Measurements from ENCODE around the gene QRICH2. TPM values are rescaled to one million over a fixed set of nuclear protein-coding genes. Genes with fewer than 3 reads are reported as not detected.

The QRICH2 gene
- total and polyA plus RNA-seq, 9 of the 15 experiments (the other 6 are each of a cell fraction or from before 2014, with no cell fraction given), result 0.03 to 1.6 (median 0.81) TPM

DNA sequence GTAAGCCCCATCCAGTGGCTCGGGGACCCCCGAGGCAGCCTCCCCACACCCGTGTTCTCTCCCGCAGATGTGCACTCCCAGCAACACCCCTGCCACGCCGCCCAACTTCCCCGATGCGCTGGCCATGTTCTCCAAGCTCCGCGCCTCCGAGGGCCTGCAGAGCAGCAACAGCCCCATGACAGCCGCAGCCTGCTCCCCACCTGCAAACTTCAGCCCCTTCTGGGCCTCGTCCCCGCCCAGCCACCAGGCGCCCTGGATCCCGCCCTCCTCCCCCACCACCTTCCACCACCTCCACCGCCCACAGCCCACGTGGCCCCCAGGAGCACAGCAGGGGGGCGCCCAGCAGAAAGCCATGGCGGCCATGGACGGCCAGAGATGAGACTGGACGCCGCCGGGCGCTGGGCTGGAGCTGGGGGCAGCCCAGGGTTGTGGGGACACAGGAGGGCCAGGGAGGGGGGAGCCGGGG lies 37.9 kb downstream of the QRICH2 start (continued):
- TF ChIP-seq ATF7 (IDR thresholded peaks at IDR 0.05), result no peak

DNA sequence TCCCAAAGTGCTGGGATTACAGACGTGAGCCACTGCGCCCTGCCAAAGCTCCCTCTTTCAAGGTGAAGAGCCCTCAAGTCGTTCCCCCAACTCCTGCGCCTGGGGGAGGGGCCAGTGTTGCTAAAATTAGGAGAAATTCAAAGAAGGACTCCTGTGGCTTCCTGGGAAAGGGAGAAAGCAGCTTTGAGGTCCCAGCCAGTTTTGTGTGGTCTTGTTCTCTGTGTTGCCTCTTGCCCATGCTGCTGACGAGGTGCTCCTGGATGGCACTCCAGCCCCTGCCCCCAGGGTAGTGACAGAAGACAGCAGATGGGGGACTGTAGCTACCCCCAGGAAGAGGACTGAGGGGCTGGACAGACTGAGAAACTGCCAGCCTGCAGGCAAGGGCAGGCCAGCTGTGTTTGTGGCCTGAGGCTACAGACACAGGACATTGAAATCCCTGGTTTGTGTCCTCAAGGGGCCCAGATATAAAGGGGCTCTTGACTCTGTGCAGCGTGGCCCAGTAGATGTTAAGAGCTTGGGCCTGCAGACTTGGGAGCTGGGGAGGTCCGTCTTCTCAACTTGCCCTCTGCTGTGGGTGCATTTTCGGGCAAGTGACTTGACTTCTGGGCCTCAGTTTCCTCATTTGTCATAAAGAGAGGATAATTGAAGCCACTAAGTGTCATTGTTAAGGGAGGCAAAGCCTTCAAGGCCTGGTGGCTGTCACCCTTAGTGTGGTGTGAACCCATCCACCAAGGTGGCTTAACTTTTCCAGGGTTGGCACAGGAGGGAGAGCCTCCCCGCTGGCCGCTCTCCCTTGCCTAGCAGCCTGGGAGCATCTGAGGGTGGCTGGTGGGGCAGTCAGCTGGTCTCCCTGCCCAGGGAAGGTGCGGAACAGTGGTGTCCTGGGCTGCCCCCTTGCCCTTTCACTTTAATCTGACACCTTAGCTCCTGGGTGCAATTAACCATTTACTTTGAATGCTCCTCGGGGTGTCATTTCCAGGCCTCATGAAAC lies 38.8 kb downstream of the QRICH2 start:
- Histone ChIP-seq H3K79me2 (ENCODE audit: control insufficient read depth, insufficient read depth, low read length) (peaks cover 56% of the 10 kb centered on the region), H3K4me2 (ENCODE audit: insufficient read depth, low read length) (peak overlapping the region; percentile 68), H2AFZ (ENCODE audit: low read depth, low read length) (no peak overlapping the region), H3K9ac (ENCODE audit: insufficient read depth in 1 of 2, low read depth in 2 of 2, low read length in 2 of 2) (peak overlapping the region; percentile 81 to 89), H3K4me1 (replicated peaks in 1 of 2; ENCODE audit: control insufficient read depth in 2 of 2, insufficient read depth in 2 of 2, low read length in 2 of 2) (peaks cover 33 to 78% of the 10 kb centered on the region in 2 experiments), H3K4me3 (peak overlapping the region; percentile 14; the same call in 1 of the 2 replicates), H4K20me1 (replicated peaks; ENCODE audit: control insufficient read depth, insufficient read depth, low read length) (no peaks in the 10 kb centered on the region), H3K9me1 (ENCODE audit: control insufficient read depth, insufficient read depth, low read length) (no peaks in the 10 kb centered on the region), H3K27ac (ENCODE audit: extremely low read depth, low read depth, low read length) (peak overlapping the region; percentile 81), H3K27me3 (ENCODE audit: control insufficient read depth in 2 of 2, insufficient read depth in 2 of 2, low read length in 2 of 2) (no peaks in the 10 kb centered on the region), H3K9me3 (replicated peaks; ENCODE audit: control insufficient read depth, insufficient read depth, low read depth, low read length) (no peaks in the 10 kb centered on the region), H3K36me3 (ENCODE audit: control insufficient read depth, insufficient read depth, low read length) (peaks cover 45% of the 10 kb centered on the region)
- no TSS peak for BruUV-seq (replicated peaks)
- ATAC-seq, result no peak
- in situ Hi-C loops (cut with MboI), result no loop called here
- CTCF ChIA-PET (ENCODE audit: low intra/inter-chr PET ratio), result no interaction called here
- POLR2A ChIA-PET, result interaction anchor here (0.6 to 10.6 kb wide), 34 partner anchors 9 to 1669 kb away, joined by 3 to 227 read pairs (median 4); partner anchors contain the start of gene RNF157
- 29% methylated on average over 12 of the region's 12 CpGs for WGBS (ENCODE audit: insufficient coverage, low coverage, missing lambda C conversion rate)
- intact Hi-C loops (cut with micrococcal nuclease), result loop anchor here (2.0 to 5.0 kb wide), 3 partner anchors 30 to 87 kb away; no protein-coding TSS in a partner anchor
- peak in 2 of 4 experiments; percentile 67 to 92 for DNase-seq (ENCODE audit: extremely low read depth in 1 of 4, low spot score in 3 of 4)
- peak; percentile 77 for FAIRE-seq
- TF ChIP-seq ZNF431 (CRISPR knock-in tag; IDR thresholded peaks at IDR 0.05) (0 out of 2 replicates have a peak, but pooled peaks have one; percentile 18), HMG20A (CRISPR knock-in tag; conservative IDR thresholded peaks at IDR 0.05) (no peak), CC2D1A (IDR thresholded peaks at IDR 0.05) (no peak), SMAD4 (CRISPR knock-in tag; conservative IDR thresholded peaks at IDR 0.05) (peak; percentile 68; the same call in 1 of the 2 replicates), ZNF717 (CRISPR knock-in tag; IDR thresholded peaks at IDR 0.05) (no peak), SRSF7 (optimal IDR thresholded peaks at IDR 0.05; ENCODE audit: low read depth, low read length) (no peak), BDP1 (IDR thresholded peaks at IDR 0.05; ENCODE audit: insufficient read depth, insufficient read length) (no peak), XRCC5 (IDR thresholded peaks at IDR 0.05; ENCODE audit: low read depth, low read length) (peak; percentile 43), TEAD4 (IDR thresholded peaks at IDR 0.05; ENCODE audit: low read length) (no peak), TEAD4 (CRISPR knock-in tag; IDR thresholded peaks at IDR 0.05; ENCODE audit: borderline replicate concordance) (no peak)
- TF ChIP-seq, protein P1, sequence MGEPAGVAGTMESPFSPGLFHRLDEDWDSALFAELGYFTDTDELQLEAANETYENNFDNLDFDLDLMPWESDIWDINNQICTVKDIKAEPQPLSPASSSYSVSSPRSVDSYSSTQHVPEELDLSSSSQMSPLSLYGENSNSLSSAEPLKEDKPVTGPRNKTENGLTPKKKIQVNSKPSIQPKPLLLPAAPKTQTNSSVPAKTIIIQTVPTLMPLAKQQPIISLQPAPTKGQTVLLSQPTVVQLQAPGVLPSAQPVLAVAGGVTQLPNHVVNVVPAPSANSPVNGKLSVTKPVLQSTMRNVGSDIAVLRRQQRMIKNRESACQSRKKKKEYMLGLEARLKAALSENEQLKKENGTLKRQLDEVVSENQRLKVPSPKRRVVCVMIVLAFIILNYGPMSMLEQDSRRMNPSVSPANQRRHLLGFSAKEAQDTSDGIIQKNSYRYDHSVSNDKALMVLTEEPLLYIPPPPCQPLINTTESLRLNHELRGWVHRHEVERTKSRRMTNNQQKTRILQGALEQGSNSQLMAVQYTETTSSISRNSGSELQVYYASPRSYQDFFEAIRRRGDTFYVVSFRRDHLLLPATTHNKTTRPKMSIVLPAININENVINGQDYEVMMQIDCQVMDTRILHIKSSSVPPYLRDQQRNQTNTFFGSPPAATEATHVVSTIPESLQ (CRISPR knock-in tag; IDR thresholded peaks at IDR 0.05), result 0 out of 2 replicates have a peak, but pooled peaks have one; percentile 46
- TF ChIP-seq, protein P2, sequence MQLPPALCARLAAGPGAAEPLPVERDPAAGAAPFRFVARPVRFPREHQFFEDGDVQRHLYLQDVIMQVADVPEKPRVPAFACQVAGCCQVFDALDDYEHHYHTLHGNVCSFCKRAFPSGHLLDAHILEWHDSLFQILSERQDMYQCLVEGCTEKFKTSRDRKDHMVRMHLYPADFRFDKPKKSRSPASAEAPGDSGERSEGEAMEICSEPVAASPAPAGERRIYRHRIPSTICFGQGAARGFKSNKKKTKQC (CRISPR knock-in tag; IDR thresholded peaks at IDR 0.05), result no peak
- TF ChIP-seq, protein P3, sequence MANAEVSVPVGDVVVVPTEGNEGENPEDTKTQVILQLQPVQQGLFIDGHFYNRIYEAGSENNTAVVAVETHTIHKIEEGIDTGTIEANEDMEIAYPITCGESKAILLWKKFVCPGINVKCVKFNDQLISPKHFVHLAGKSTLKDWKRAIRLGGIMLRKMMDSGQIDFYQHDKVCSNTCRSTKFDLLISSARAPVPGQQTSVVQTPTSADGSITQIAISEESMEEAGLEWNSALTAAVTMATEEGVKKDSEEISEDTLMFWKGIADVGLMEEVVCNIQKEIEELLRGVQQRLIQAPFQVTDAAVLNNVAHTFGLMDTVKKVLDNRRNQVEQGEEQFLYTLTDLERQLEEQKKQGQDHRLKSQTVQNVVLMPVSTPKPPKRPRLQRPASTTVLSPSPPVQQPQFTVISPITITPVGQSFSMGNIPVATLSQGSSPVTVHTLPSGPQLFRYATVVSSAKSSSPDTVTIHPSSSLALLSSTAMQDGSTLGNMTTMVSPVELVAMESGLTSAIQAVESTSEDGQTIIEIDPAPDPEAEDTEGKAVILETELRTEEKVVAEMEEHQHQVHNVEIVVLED (CRISPR knock-in tag; IDR thresholded peaks at IDR 0.05), result no peak

All from K562 (cell line).